Measurements from ENCODE around the gene GATD1. TPM values are rescaled to one million over a fixed set of nuclear protein-coding genes. Genes with fewer than 3 reads are reported as not detected.

Gene GATD1
- total RNA-seq (2014; rRNA removed; shearing (Covaris generic)) = 128 and 132 TPM in 2 replicates

GRCh38 chr11:777288-778255 is at the start of gene GATD1:
Gene GATD1, minus strand, starts transcription at chr11:777487. Its CDS starts 25 bp downstream, at chr11:777462.
- DNase-seq (ENCODE audit: low spot score) = peak; percentile 93

- DNase-seq (ENCODE audit: low spot score) = no peak
Observed at GRCh38 chr11:826836-827145, 49.5 kb upstream of the GATD1 start.

GRCh38 chr11:826227-826621 is 48.9 kb upstream of the GATD1 start:
- DNase-seq (ENCODE audit: low spot score) = peak; percentile 25

GRCh38 chr11:825366-826226 is 48.3 kb upstream of the GATD1 start:
- DNase-seq (ENCODE audit: low spot score) = peak; percentile 38

GRCh38 chr11:824942-825341 is 47.7 kb upstream of the GATD1 start:
- peak; percentile 54 for DNase-seq (ENCODE audit: low spot score)

- peak; percentile 89 for DNase-seq (ENCODE audit: low spot score)
Observed at GRCh38 chr11:824292-824880, 47.1 kb upstream of the GATD1 start.

- DNase-seq (ENCODE audit: low spot score) = no peak
Observed at GRCh38 chr11:823441-824291, 46.4 kb upstream of the GATD1 start.

GRCh38 chr11:821512-822371 is 44.5 kb upstream of the GATD1 start:
- DNase-seq (ENCODE audit: low spot score) = no peak

- DNase-seq (ENCODE audit: low spot score) = peak; percentile 93
Observed at GRCh38 chr11:820655-821511, 43.6 kb upstream of the GATD1 start.

GRCh38 chr11:819943-820649 is 42.8 kb upstream of the GATD1 start:
- peak; percentile 95 for DNase-seq (ENCODE audit: low spot score)

- DNase-seq (ENCODE audit: low spot score) = peak; percentile 94
Observed at GRCh38 chr11:819129-819931, 42.0 kb upstream of the GATD1 start.

- peak; percentile 91 for DNase-seq (ENCODE audit: low spot score)
Observed at GRCh38 chr11:818396-819128, 41.3 kb upstream of the GATD1 start, which contains the start of gene PNPLA2. Gene PNPLA2, plus strand, starts transcription at chr11:818914. Its CDS starts 805 bp downstream, at chr11:819719.

GRCh38 chr11:816433-816779 is 39.1 kb upstream of the GATD1 start:
- no peak for DNase-seq (ENCODE audit: low spot score)

GRCh38 chr11:815675-816432 is 38.6 kb upstream of the GATD1 start:
- no peak for DNase-seq (ENCODE audit: low spot score)

- DNase-seq (ENCODE audit: low spot score) = no peak
Observed at GRCh38 chr11:813456-814096, 36.3 kb upstream of the GATD1 start.

GRCh38 chr11:813072-813455 is 35.8 kb upstream of the GATD1 start:
- no peak for DNase-seq (ENCODE audit: low spot score)
